Upper lobe of right lung (tissue), 1 donor: ENCODE data around the gene CEP295NL. TPM values are rescaled to one million over a fixed set of nuclear protein-coding genes. Genes with fewer than 3 reads are reported as not detected.
"Not testable (repeated sequence)": the region's sequence is repeated elsewhere in the genome, so short reads cannot be mapped to it uniquely, and the experiment has no call there.

Experiments
- ATAC-seq: fragments of 200-7000 bp; cut with Tn5 transposase; one replicate; pipeline ENCODE4 v1.9.1; 2020; ENCODE audit warnings: mild to moderate bottlenecking, moderate library complexity
- DNase-seq: peaks from one replicate; pipeline ENCODE4 v3.0.0-alpha.2; 2020
- H3K27ac ChIP-seq: fragments of 200-600 bp; one replicate; pipeline ENCODE4 v1.8.0; 2022
- H3K27me3 ChIP-seq: fragments of 200-600 bp; one replicate; pipeline ENCODE4 v1.8.0; 2022; ENCODE audit warnings: mild to moderate bottlenecking
- H3K36me3 ChIP-seq: fragments of 200-600 bp; one replicate; pipeline ENCODE4 v1.8.0; 2022
- H3K4me1 ChIP-seq: fragments of 200-600 bp; one replicate; pipeline ENCODE4 v1.8.0; 2022
- H3K4me3 ChIP-seq: fragments of 200-600 bp; one replicate; pipeline ENCODE4 v1.8.0; 2022; ENCODE audit warnings: mild to moderate bottlenecking
- H3K9me3 ChIP-seq: fragments of 200-600 bp; one replicate; pipeline ENCODE4 v1.8.0; 2022
- CTCF ChIP-seq: fragments of 200-600 bp; IDR thresholded peaks from one replicate; pipeline ENCODE4 v1.8.0; 2022; ENCODE audit warnings: antibody characterized with exemption
- intact Hi-C: fragments of 100-400 bp; cut with DNase I; formaldehyde crosslinking; loops from one replicate; pipeline ENCODE4 v1.11.0; 2022
- total RNA-seq: library from RNA; stranded (reverse); fragmentation: NEBNext Ultra II Directional; extraction: Animal tissue kit (Norgen Biotek cat#: 25700); gene quantifications from one replicate; pipeline ENCODE4 v1.2.1, GENCODE V29; 2021
- donor health status: DM: no; HTN: yes; CAD: no; lungs with severe emphysema.

CEP295NL gene
- total RNA-seq, 1 donor from 2014 or later: 4.2 TPM

- Histone ChIP-seq H3K27me3 (no peaks in the 10 kb centered on the region), H3K9me3 (no peaks in the 10 kb centered on the region), H3K27ac (no peak overlapping the region), H3K4me3 (no peak overlapping the region), H3K36me3 (no peaks in the 10 kb centered on the region), H3K4me1 (no peaks in the 10 kb centered on the region)
- ATAC-seq: no peak
- no peak for TF ChIP-seq CTCF
- DNase-seq: no peak
- intact Hi-C loops: no loop called here
Measured at GRCh38 chr17:78946631-78947030, 43.6 kb upstream of the CEP295NL start.

GRCh38 chr17:78946131-78946530 is 43.1 kb upstream of the CEP295NL start:
- intact Hi-C loops: no loop called here
- no peaks in the 10 kb centered on the region for H3K27me3 ChIP-seq
- no peaks in the 10 kb centered on the region for H3K4me1 ChIP-seq
- H3K36me3 ChIP-seq: no peaks in the 10 kb centered on the region
- no peak for TF ChIP-seq CTCF
- DNase-seq: no peak
- no peak overlapping the region for H3K4me3 ChIP-seq
- H3K9me3 ChIP-seq: no peaks in the 10 kb centered on the region
- H3K27ac ChIP-seq: no peak overlapping the region
- ATAC-seq: no peak

DNA sequence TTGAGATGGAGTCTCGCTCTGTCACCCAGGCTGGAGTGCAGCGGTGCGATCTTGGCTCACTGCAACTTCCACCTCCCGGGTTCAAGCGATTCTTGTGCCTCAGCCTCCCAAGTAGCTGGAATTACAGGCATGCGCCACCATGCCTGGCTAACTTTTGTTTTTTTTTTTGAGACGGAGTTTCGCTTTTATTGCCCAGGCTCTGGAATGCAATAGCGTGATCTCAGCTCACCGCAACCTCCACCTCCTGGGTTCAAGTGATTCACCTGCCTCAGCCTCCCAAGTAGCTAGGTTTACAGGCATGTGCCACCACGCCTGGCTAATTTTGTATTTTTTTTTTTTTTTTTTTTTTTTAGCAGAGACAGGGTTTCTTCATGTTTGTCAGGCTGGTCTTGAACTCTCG is 42.5 kb upstream of the CEP295NL start:
- H3K27ac ChIP-seq, H3K9me3 ChIP-seq, H3K27me3 ChIP-seq, H3K36me3 ChIP-seq, DNase-seq, ATAC-seq, intact Hi-C loops, H3K4me3 ChIP-seq, H3K4me1 ChIP-seq: not testable (repeated sequence)

DNA sequence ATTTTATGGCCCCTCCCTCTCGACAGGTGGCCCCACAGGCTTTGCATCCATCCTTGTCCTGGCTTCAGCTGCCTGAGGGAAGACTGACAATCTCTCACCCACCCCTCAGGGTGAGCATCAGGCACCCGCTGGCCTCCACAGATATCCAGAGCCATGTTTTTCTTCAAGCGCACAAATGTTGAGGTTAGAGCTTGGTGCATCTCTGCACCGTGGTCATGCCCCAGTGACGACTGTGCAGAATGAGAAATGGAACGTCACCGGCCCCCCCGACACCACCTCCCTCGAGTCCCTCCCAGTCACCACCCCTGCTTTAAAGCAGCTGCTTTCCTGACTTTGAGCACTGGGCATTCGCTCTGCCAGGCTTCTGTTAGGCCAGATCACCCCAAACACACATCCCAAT is 42.0 kb upstream of the CEP295NL start:
- ATAC-seq: no peak

DNA sequence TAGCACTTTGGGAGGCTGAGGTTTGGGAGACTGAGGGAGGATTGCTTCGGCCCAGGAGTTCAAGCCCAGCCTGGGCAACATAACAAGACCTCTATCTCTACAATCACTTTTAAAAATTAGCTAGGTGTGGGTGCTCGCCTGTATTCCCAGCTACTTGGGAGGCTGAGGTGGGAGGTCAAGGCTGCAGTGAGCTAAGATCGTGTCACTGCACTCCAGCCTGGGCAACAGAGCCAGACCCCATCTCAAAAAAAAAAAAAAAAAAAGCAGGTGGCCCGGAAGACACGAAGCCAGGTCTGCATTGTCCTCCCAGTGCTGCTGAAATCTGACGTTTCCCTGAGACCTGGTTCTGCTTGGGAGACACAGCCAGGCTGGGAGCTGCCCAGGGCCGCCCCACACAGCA is 41.0 kb upstream of the CEP295NL start:
- Histone ChIP-seq H3K9me3 (no peaks in the 10 kb centered on the region), H3K4me1 (no peaks in the 10 kb centered on the region), H3K27ac (no peak overlapping the region), H3K27me3 (no peaks in the 10 kb centered on the region), H3K36me3 (no peaks in the 10 kb centered on the region), H3K4me3 (no peak overlapping the region)
- DNase-seq (no peak), ATAC-seq (no peak)
- no peak for TF ChIP-seq CTCF
- intact Hi-C loops: no loop called here

More for the DNA sequence above, 42.0 kb upstream of the CEP295NL start:
- DNase-seq: no peak
- Histone ChIP-seq H3K36me3 (no peaks in the 10 kb centered on the region), H3K27ac (no peak overlapping the region), H3K4me3 (no peak overlapping the region), H3K27me3 (no peaks in the 10 kb centered on the region), H3K4me1 (no peaks in the 10 kb centered on the region), H3K9me3 (no peaks in the 10 kb centered on the region)
- intact Hi-C loops: no loop called here
- TF ChIP-seq CTCF: no peak

DNA sequence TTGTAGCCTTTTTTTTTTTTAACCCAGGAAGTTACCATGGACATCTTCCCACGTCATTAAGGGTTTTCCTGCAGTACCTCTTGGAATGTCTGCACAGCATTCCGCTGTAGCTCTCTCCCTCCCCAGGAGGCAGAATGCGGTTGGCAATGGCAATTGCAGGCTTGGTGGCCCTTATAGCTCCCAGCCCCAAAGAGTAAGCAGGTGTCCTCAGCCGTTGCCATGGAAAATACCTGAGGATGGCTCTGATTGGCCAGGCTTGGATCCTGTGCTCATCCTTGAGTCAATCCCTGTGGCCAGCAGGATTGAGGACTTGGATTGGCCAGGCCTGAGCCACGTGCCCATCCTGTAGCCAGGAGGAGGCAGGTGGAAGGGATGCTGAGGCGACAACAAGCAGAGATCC is 37.7 kb upstream of the CEP295NL start:
- Histone ChIP-seq H3K36me3 (no peaks in the 10 kb centered on the region), H3K4me3 (no peak overlapping the region), H3K9me3 (no peaks in the 10 kb centered on the region), H3K27me3 (no peaks in the 10 kb centered on the region), H3K27ac (no peak overlapping the region), H3K4me1 (no peaks in the 10 kb centered on the region)
- ATAC-seq (peak; percentile 58), DNase-seq (no peak)
- no peak for TF ChIP-seq CTCF
- intact Hi-C loops: no loop called here
